PFSK-1 (cell line): ENCODE data around the gene RBM15.

Source experiments
- POLR2AphosphoS5 ChIP-seq: IDR thresholded peaks from 2 replicates; pipeline ENCODE4 v1.6.1; 2012; ENCODE audit warnings: low read depth, mild to moderate bottlenecking, control low read depth, low read length, moderate library complexity
- SIN3A ChIP-seq: IDR thresholded peaks from 2 replicates; pipeline ENCODE4 v1.6.1; 2012; ENCODE audit warnings: mild to moderate bottlenecking, low read length, moderate library complexity, borderline replicate concordance; ENCODE audit not compliant: insufficient read depth
- TAF1 ChIP-seq: IDR thresholded peaks from 2 replicates; pipeline ENCODE4 v1.6.1; 2012; ENCODE audit warnings: low read length, control low read depth, borderline replicate concordance; ENCODE audit not compliant: insufficient read depth
- TF ChIP-seq, protein P1 (sequence below), 2 experiments: IDR thresholded peaks; 2 replicates each; pipeline versions ENCODE4 v1.6.1 to v1.8.0; 2011 to 2012; ENCODE audit warnings: low read depth in 2 of 2, low read length in 2 of 2, control low read depth in 1 of 2, inconsistent platforms in 1 of 2, mild to moderate bottlenecking in 1 of 2, moderate library complexity in 1 of 2; ENCODE audit not compliant: insufficient read depth in 1 of 2

DNA sequence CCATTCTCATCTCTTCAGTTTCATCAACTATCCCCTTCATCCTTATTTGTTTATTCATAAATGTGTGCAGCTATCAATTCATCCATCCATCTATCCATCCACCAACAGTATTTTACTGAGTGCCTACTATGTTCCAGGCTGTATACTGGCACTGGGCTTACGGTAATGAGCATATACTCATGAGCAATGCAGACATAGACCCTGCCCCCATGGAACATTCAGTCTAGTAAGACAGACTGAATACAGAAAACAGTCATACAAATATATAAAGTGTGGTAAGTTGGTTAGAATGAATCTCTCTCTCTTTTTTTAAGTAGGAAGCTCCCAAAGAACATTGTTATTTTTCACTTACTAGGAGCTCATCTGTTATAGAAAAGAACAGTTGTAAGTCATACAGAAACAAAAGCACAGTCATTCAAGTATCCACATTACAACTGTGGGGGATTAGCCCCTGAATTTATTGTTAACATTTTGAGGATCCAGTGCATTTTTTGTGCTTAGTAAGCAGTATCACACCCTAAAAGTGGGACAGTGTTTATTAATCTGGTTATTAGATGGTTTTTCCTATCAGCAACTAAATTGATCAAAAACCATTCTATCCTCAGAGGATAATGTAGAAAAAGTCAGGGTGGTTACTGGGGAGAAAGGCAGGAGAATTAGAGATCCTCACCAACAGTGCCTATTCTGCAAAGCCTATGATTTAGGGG lies 48.0 kb downstream of the RBM15 start:
- TF ChIP-seq TAF1 (no peak), SIN3A (no peak), POLR2AphosphoS5 (no peak)
- TF ChIP-seq, protein P1, sequence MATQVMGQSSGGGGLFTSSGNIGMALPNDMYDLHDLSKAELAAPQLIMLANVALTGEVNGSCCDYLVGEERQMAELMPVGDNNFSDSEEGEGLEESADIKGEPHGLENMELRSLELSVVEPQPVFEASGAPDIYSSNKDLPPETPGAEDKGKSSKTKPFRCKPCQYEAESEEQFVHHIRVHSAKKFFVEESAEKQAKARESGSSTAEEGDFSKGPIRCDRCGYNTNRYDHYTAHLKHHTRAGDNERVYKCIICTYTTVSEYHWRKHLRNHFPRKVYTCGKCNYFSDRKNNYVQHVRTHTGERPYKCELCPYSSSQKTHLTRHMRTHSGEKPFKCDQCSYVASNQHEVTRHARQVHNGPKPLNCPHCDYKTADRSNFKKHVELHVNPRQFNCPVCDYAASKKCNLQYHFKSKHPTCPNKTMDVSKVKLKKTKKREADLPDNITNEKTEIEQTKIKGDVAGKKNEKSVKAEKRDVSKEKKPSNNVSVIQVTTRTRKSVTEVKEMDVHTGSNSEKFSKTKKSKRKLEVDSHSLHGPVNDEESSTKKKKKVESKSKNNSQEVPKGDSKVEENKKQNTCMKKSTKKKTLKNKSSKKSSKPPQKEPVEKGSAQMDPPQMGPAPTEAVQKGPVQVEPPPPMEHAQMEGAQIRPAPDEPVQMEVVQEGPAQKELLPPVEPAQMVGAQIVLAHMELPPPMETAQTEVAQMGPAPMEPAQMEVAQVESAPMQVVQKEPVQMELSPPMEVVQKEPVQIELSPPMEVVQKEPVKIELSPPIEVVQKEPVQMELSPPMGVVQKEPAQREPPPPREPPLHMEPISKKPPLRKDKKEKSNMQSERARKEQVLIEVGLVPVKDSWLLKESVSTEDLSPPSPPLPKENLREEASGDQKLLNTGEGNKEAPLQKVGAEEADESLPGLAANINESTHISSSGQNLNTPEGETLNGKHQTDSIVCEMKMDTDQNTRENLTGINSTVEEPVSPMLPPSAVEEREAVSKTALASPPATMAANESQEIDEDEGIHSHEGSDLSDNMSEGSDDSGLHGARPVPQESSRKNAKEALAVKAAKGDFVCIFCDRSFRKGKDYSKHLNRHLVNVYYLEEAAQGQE (IDR thresholded peaks at IDR 0.05; ENCODE audit: insufficient read depth in 1 of 2, low read depth in 2 of 2, low read length in 2 of 2): no peak
